ENCODE measurements around the gene GRID1.

- no peak for TF ChIP-seq POLR2AphosphoS5 (IDR thresholded peaks at IDR 0.05; ENCODE audit: low read depth, low read length)
- no peak for TF ChIP-seq POLR2A (IDR thresholded peaks at IDR 0.05; ENCODE audit: low read depth, low read length)
- no peak for TF ChIP-seq TAF1 (IDR thresholded peaks at IDR 0.05; ENCODE audit: low read depth, low read length)
- TF ChIP-seq PAX5 (IDR thresholded peaks at IDR 0.05; ENCODE audit: insufficient read depth, low read length, severe bottlenecking) = no peak
Observed at GRCh38 chr10:85643171-85643844, 723.3 kb downstream of the GRID1 start.

All from GM12891 (cell line).